Common myeloid progenitor, CD34-positive (primary cell): ENCODE results near the gene TAF11L6. TPM values are rescaled to one million over a fixed set of nuclear protein-coding genes. Genes with fewer than 3 reads are reported as not detected.
"Not testable (repeated sequence)": the region's sequence is repeated elsewhere in the genome, so short reads cannot be mapped to it uniquely, and the experiment has no call there.

Source experiments
- CTCF ChIA-PET: fragments of 350-600 bp; sonication (Branson Sonifier 250); formaldehyde crosslinking; loops from one replicate; lab custom pipeline; 2021; ENCODE audit warnings: antibody characterized with exemption; lab: Charles Lee
- POLR2A ChIA-PET: fragments of 350-600 bp; sonication (Branson Sonifier 250); formaldehyde crosslinking; loops from one replicate; lab custom pipeline; 2021; ENCODE audit warnings: antibody characterized with exemption; lab: Charles Lee
- DNase-seq, 3 donors: peaks; one replicate each; pipeline versions ENCODE4 v3.0.0 to v3.0.0-alpha.2; 2013
- H3K27ac ChIP-seq, 2 experiments: 1 replicate in 1 of 2; 2 replicates in 1 of 2; pipeline ENCODE4 v1.7.0; 2013; ENCODE audit warnings: inconsistent platforms in 2 of 2, low read length in 2 of 2, mild to moderate bottlenecking in 2 of 2, low read depth in 1 of 2, moderate library complexity in 1 of 2; ENCODE audit not compliant: severe bottlenecking in 2 of 2, insufficient read depth in 1 of 2, poor library complexity in 1 of 2
- H3K27me3 ChIP-seq, 5 experiments: replicated peaks in 2 of 5; 1 replicate in 3 of 5; 2 replicates in 2 of 5; pipeline versions ENCODE4 v1.6.1 to v1.7.0; 2013; ENCODE audit warnings: low read length in 4 of 5, mild to moderate bottlenecking in 2 of 5, moderate library complexity in 2 of 5, inconsistent platforms in 1 of 5; ENCODE audit not compliant: insufficient read depth in 5 of 5, control insufficient read depth in 4 of 5
- H3K36me3 ChIP-seq, 4 experiments: 1 replicate in 2 of 4; 2 replicates in 2 of 4; pipeline versions ENCODE4 v1.6.1 to v1.7.0; 2013; ENCODE audit warnings: low read length in 3 of 4, control low read depth in 1 of 4, mild to moderate bottlenecking in 1 of 4; ENCODE audit not compliant: control insufficient read depth in 4 of 4, insufficient read depth in 4 of 4
- H3K4me1 ChIP-seq, 4 experiments: 1 replicate in 3 of 4; 2 replicates in 1 of 4; pipeline versions ENCODE4 v1.6.1 to v1.7.1; 2013; ENCODE audit warnings: low read length in 3 of 4, mild to moderate bottlenecking in 3 of 4, control low read depth in 1 of 4, inconsistent platforms in 1 of 4, moderate library complexity in 1 of 4; ENCODE audit not compliant: control insufficient read depth in 4 of 4, insufficient read depth in 4 of 4; ENCODE audit errors: control extremely low read depth in 1 of 4
- H3K4me3 ChIP-seq, 7 experiments: 1 replicate in 4 of 7; 2 replicates in 3 of 7; pipeline versions ENCODE4 v1.5.1 to v1.7.0; 2013; ENCODE audit warnings: mild to moderate bottlenecking in 7 of 7, low read length in 6 of 7, moderate library complexity in 6 of 7, inconsistent platforms in 2 of 7, low read depth in 2 of 7, control low read depth in 1 of 7; ENCODE audit not compliant: insufficient read depth in 4 of 7, control insufficient read depth in 1 of 7; ENCODE audit errors: extremely low read depth in 1 of 7
- H3K9me3 ChIP-seq, 5 experiments: 1 replicate in 4 of 5; 2 replicates in 1 of 5; pipeline versions ENCODE4 v1.6.1 to v1.7.1; 2013; ENCODE audit warnings: low read length in 4 of 5, mild to moderate bottlenecking in 2 of 5, inconsistent platforms in 1 of 5, low read depth in 1 of 5, moderate library complexity in 1 of 5; ENCODE audit not compliant: control insufficient read depth in 4 of 5, insufficient read depth in 2 of 5; ENCODE audit errors: control extremely low read depth in 1 of 5
- WGBS: methylation state at CpG from one replicate; pipeline ENCODE4 v1.1.5; 2013; ENCODE audit not compliant: insufficient coverage; 5-methylcytosine and 5-hydroxymethylcytosine counted together
- polyA plus RNA-seq: library from polyadenylated mRNA; unstranded; fragments of 120-200 nt; gene quantifications from one replicate; pipeline ENCODE4 v1.2.1, GENCODE V29; 2013

TAF11L6 gene
- polyA plus RNA-seq, result not detected

DNA sequence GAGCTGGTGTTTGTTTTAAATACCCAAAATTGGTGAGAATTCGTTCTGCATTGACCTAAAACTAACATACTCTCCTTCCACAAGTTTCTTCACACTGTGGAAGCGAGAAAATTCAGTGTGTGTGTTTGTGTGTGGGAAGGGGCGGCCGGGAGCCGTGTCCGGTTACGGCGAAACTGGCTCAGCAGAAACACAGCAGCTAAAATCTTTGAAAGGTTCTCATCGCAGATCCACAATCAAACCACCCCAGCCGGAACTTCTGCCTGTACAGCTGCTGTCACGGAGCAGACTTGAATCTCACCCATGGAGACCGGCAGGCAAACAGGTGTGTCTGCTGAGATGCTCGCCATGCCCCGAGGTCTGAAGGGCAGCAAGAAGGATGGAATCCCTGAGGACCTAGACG is at the start of gene TAF11L6:
Gene TAF11L6, plus strand, starts transcription at position 301 of the 400 bp plus-strand sequence.
- H3K27me3 ChIP-seq, H3K4me3 ChIP-seq, H3K36me3 ChIP-seq, POLR2A ChIA-PET, DNase-seq, H3K9me3 ChIP-seq, CTCF ChIA-PET, H3K27ac ChIP-seq, H3K4me1 ChIP-seq: not testable (repeated sequence)
- no CpG with 5 or more reads among the region's 15 CpGs for whole genome bisulfite sequencing

DNA sequence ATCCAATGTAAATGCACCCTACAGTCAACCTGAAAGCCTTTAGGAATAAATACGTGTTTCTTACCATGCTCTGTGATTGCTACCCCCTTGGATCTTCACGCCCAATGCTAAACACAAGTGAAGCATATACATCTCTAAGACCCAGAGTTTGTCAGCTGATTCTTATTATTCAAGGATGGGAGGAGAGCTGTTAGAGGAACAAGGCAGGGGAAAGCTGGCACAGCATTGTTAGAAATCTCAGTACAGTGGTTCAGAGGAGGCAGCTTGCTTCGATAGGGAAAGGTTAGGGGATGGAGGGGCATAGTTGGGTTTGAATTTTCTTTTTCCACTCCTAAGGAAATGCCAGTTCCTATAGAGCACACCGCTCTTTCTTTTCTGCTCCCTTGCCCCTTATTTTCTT is 47.1 kb upstream of the TAF11L6 start:
- H3K4me1 ChIP-seq, result no peaks in the 10 kb centered on the region
- H3K27ac ChIP-seq, result no peak overlapping the region
- ChIA-PET POLR2A (no interaction called here), CTCF (no interaction called here)
- DNase-seq, result no peak
- H3K9me3 ChIP-seq, result no peaks in the 10 kb centered on the region
- WGBS, result 100% methylated on average over 1 of the region's 4 CpGs
- H3K4me3 ChIP-seq, result no peak overlapping the region
- no peaks in the 10 kb centered on the region for H3K36me3 ChIP-seq
- no peaks in the 10 kb centered on the region for H3K27me3 ChIP-seq

DNA sequence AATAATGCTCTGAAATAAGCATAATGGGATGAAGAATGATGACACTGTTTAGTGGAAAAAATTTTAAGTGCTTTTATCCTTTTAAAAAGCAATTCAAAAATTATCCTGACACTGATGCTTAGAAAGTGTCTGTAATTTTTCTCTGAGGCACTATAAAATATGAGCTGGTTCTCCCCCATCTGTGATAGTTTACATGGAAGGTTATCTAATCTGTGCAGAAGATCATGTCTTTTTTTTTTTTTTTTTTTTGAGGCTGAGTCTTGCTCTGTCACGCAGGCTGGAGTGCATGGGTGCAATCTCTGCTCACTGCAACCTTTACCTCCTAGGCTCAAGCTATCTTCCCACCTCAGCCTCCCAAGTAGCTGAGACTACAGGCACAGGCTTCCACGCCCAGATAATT is 45.7 kb upstream of the TAF11L6 start:
- WGBS, result 100% methylated on average over 1 of the region's 2 CpGs
- no peak overlapping the region for H3K27ac ChIP-seq
- POLR2A ChIA-PET, result no interaction called here
- no peak overlapping the region for H3K4me3 ChIP-seq
- H3K36me3 ChIP-seq, result no peaks in the 10 kb centered on the region
- peak in 1 of 3 donors; percentile 0 for DNase-seq
- no peaks in the 10 kb centered on the region for H3K4me1 ChIP-seq
- no peaks in the 10 kb centered on the region for H3K27me3 ChIP-seq
- no peaks in the 10 kb centered on the region for H3K9me3 ChIP-seq
- CTCF ChIA-PET, result no interaction called here

DNA sequence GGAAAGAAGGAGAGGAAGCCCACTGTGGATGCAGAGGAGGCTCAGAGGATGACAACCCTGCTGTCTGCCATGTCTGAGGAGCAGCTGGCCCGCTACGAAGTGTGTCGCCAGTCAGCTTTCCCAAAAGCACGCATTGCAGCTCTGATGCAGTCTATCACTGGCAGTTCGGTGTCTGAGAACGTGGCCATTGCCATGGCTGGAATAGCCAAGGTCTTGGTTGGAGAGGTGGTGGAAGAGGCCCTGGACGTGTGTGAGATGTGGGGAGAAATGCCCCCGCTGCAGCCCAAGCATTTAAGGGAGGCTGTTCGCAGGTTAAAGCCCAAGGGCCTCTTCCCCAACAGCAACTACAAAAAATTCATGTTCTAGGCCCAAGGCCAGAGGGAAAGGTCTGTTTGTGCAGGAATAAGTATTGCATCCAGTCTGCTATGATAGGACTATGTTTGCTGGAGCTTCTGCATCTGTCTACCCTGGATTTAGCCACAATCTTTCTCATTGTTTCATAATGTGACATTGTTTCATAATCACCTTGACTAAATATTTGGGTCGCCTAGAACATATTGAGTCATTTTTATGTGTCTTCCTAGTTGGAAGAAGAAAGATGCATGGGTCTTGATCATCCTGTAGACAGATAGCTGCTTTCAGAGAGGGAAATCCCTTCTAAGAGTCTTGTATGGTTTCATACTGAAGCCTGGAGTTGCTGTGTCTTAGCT is 41.9 kb upstream of the TAF11L6 start:
- H3K27me3 ChIP-seq, CTCF ChIA-PET, H3K4me1 ChIP-seq, H3K4me3 ChIP-seq, H3K36me3 ChIP-seq, H3K27ac ChIP-seq, H3K9me3 ChIP-seq, DNase-seq: not testable (repeated sequence)
- POLR2A ChIA-PET, result interaction anchor here (0.6 kb wide), 1 partner anchor 665 kb away, joined by 3 read pairs; no protein-coding TSS in a partner anchor
- 95% methylated on average over 7 of the region's 10 CpGs for WGBS

DNA sequence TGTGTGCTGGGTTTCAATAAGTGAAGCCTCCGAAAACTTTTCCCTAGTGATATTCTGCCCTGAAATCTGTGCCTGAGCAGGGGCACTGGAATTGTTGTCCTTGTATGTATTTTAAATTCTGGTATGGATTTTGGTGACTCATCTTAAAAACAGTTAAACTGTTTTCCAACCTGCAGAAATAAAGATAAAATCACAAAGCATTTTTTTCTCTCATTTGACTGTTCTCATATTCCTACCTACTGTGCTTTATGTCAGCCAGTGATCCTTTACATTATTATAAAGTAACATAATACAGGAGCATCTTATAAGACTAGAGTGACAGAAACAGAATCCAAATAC is 41.3 kb upstream of the TAF11L6 start:
- Histone ChIP-seq H3K27ac (no peak overlapping the region), H3K27me3 (no peaks in the 10 kb centered on the region), H3K9me3 (peaks cover 0 to 3% (median 0%) of the 10 kb centered on the region in 5 experiments), H3K4me3 (no peak overlapping the region), H3K4me1 (no peaks in the 10 kb centered on the region), H3K36me3 (no peaks in the 10 kb centered on the region)
- POLR2A ChIA-PET, result no interaction called here
- no peak for DNase-seq
- WGBS, result no CpG with 5 or more reads among the region's 1 CpG
- CTCF ChIA-PET, result no interaction called here

DNA sequence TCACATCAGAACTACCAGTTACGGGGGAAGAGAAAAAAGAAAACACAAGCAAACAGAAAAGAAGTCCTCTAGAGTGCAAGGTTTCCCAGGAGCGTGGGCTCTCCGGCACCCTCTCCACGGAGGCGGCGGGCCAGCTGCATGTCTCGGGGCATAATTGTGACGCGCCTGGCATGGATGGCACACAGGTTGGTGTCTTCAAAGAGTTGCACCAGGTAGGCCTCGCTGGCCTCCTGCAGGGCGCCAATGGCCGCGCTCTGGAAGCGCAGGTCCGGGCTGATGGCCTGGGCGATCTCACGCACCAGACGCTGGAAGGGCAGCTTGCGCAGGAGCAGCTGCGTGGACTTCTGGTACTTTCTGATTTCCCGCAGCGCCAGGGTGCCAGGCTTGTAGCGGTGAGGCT is 37.2 kb upstream of the TAF11L6 start:
- DNase-seq, H3K36me3 ChIP-seq, H3K4me3 ChIP-seq, H3K9me3 ChIP-seq, H3K27me3 ChIP-seq, CTCF ChIA-PET, POLR2A ChIA-PET, H3K27ac ChIP-seq, H3K4me1 ChIP-seq: not testable (repeated sequence)
- WGBS, result over 99% methylated on average over 16 of the region's 23 CpGs

DNA sequence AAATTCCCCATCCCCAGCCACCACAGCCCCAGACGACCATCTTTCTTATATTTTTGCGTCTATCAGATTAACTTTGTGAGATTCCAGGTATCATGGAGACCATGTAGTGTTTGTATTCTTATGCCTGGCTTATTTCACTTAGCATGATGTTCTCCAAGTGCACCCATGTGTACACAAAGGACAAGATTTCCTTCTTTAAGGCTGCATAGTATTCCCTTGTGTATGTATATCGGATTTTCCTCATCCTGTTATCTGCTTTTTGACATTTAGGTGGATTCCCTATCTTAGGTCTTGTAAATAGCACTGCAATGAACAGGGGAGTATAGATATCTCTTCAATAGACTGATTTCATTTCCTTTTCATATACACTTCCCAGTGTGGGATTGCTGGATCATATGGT is 35.7 kb upstream of the TAF11L6 start:
- peaks cover 0 to 3% (median 0%) of the 10 kb centered on the region in 5 experiments for H3K9me3 ChIP-seq
- no peak overlapping the region for H3K4me3 ChIP-seq
- H3K27me3 ChIP-seq, result no peaks in the 10 kb centered on the region
- H3K36me3 ChIP-seq, result no peaks in the 10 kb centered on the region
- POLR2A ChIA-PET, result no interaction called here
- H3K27ac ChIP-seq, result no peak overlapping the region
- H3K4me1 ChIP-seq, result no peaks in the 10 kb centered on the region
- CTCF ChIA-PET, result no interaction called here
- no CpG with 5 or more reads among the region's 3 CpGs for WGBS
- DNase-seq, result no peak
